Right atrium auricular region (tissue), 2 donors: ENCODE data around the gene MBTD1. TPM values are rescaled to one million over a fixed set of nuclear protein-coding genes. Genes with fewer than 3 reads are reported as not detected.

Experiments used
- DNase-seq: peaks from one replicate; pipeline ENCODE4 v3.0.0-alpha.2; 2019; ENCODE audit warnings: low spot score
- H3K27ac ChIP-seq, 2 donors: fragments of 200-600 bp; sonication (generic); 1 replicate in 1 of 2; 2 replicates in 1 of 2; pipeline ENCODE4 v1.5.1; 2016 to 2019
- H3K27me3 ChIP-seq, 2 donors: fragments of 200-600 bp; sonication (generic); one replicate each; pipeline versions ENCODE4 v1.5.1 to v1.6.0; 2017 to 2019
- H3K36me3 ChIP-seq: fragments of 200-600 bp; sonication (generic); one replicate; pipeline ENCODE4 v1.5.1; 2016
- H3K4me1 ChIP-seq, 2 donors: fragments of 200-600 bp; sonication (generic); one replicate each; pipeline versions ENCODE4 v1.5.1 to v1.6.0; 2017 to 2019
- H3K4me3 ChIP-seq, 2 donors: fragments of 200-600 bp; sonication (generic); 1 replicate in 1 of 2; 2 replicates in 1 of 2; pipeline ENCODE4 v1.5.1; 2017 to 2019; ENCODE audit warnings: mild to moderate bottlenecking in 1 of 2, moderate library complexity in 1 of 2
- H3K9me3 ChIP-seq, 2 donors: fragments of 200-600 bp; sonication (generic); one replicate each; pipeline ENCODE4 v1.5.1; 2019
- total RNA-seq, 2 donors: library from RNA; depleted of rRNA; stranded (reverse); fragments of >200 nt; gene quantifications; one replicate each; pipeline ENCODE4 v1.1.0, GENCODE V29; 2016
- TF ChIP-seq, protein P1 (sequence below), 2 donors: fragments of 200-600 bp; sonication (generic); IDR thresholded peaks; one replicate each; pipeline ENCODE4 v1.5.1; 2019; ENCODE audit warnings: antibody characterized with exemption in 2 of 2

MBTD1 gene
- total RNA-seq, 2 donors from 2014 or later: 3.2 to 5.2 TPM

DNA sequence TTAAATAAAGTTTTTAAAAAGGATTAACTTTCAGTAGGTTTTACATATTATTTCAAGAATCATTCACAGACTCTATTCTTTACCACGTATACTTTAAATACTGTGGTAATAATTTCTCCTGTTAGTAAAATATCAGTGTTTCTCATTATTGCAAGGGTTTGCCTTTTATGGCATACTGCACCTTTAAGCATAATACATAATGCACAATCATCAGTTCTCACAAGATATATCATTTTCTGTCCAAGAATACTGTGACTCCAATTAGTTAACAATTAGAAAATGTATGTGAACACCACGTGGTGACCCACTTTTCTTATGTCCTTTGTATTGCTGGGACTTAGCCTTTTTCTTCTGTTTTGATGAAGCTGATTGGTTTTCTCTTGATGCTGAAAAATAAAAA, 68.0 kb downstream of the MBTD1 start:
- H3K27me3 ChIP-seq: no peaks in the 10 kb centered on the region
- no peaks in the 10 kb centered on the region for H3K4me1 ChIP-seq
- no peak overlapping the region for H3K4me3 ChIP-seq
- peaks cover 57% of the 10 kb centered on the region for H3K36me3 ChIP-seq
- H3K9me3 ChIP-seq: no peaks in the 10 kb centered on the region
- H3K27ac ChIP-seq: no peak overlapping the region
- TF ChIP-seq, protein P1, sequence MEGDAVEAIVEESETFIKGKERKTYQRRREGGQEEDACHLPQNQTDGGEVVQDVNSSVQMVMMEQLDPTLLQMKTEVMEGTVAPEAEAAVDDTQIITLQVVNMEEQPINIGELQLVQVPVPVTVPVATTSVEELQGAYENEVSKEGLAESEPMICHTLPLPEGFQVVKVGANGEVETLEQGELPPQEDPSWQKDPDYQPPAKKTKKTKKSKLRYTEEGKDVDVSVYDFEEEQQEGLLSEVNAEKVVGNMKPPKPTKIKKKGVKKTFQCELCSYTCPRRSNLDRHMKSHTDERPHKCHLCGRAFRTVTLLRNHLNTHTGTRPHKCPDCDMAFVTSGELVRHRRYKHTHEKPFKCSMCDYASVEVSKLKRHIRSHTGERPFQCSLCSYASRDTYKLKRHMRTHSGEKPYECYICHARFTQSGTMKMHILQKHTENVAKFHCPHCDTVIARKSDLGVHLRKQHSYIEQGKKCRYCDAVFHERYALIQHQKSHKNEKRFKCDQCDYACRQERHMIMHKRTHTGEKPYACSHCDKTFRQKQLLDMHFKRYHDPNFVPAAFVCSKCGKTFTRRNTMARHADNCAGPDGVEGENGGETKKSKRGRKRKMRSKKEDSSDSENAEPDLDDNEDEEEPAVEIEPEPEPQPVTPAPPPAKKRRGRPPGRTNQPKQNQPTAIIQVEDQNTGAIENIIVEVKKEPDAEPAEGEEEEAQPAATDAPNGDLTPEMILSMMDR (IDR thresholded peaks at IDR 0.05): no peak
- no peak for DNase-seq

DNA sequence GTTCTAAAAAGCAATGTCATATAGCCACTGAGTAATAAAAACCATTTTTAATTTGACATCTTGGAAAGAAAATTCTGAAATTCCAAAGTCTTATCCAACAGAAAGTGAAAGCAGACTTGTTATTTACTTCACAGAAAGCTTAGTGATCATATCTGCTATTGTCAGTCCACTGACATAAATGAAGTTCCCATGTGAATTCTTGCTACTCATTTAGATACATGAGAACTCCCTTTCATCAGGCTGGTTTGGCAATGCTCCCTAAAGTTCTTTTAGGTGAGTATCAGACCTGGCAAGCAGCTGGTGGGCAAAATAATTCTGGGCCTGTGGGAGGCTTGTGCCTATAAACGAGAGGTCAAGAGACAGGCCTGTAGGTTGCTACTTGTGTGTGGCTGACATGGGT, 70.2 kb downstream of the MBTD1 start:
- Histone ChIP-seq H3K4me1 (no peaks in the 10 kb centered on the region), H3K36me3 (peaks cover 58% of the 10 kb centered on the region), H3K27ac (no peak overlapping the region), H3K27me3 (no peaks in the 10 kb centered on the region), H3K4me3 (no peak overlapping the region), H3K9me3 (no peaks in the 10 kb centered on the region)
- no peak for DNase-seq
- TF ChIP-seq, protein P1 (IDR thresholded peaks at IDR 0.05): no peak

DNA sequence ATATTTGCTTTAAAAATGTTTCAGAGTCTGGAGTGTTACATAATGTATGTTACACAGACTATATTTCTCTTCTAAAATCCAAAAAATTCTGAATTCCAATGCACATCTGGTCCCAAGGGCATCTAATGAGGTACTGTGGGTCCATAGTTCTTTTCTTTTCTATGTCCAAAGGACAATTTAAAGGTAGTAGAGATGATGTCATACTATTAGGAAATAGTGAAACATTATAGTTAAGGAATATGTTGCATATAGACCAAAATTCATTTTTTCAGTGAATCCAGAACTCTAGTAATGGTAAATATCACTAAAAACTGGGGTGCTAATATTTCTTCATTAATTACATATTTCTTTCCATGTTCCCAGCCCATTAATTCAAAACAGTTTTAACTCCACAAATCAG, 70.7 kb downstream of the MBTD1 start:
- TF ChIP-seq, protein P1 (IDR thresholded peaks at IDR 0.05): no peak
- Histone ChIP-seq H3K4me3 (no peak overlapping the region), H3K9me3 (no peaks in the 10 kb centered on the region), H3K27me3 (no peaks in the 10 kb centered on the region), H3K27ac (no peak overlapping the region), H3K4me1 (no peaks in the 10 kb centered on the region), H3K36me3 (peaks cover 54% of the 10 kb centered on the region)
- DNase-seq: no peak

DNA sequence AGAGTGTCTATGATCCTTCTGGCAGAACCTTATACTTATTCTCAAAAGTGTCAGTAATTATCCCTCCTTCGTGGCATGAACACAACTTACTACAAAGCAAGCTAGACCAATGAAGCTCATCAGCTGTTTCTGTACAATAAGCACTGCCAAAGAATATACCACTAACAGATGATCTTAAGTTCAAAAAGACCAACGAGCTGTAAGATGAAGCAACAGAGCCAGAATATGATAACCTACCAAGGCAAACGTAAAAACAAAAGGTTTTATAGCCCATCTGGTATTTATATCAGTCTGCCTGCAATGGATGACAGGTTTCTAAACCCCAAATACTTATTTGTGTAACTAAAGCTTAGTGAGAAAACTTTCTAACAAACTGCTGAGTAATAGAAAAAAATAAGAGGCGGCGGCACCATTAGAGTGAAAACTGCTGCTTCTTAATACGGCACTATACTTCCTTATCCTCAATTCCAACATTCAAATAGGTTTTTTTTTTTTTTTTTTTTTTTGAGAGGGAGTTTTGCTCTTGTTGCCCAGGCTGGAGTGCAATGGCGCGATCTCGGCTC, 71.5 kb downstream of the MBTD1 start:
- H3K9me3 ChIP-seq: no peaks in the 10 kb centered on the region
- H3K27me3 ChIP-seq: no peaks in the 10 kb centered on the region
- H3K4me1 ChIP-seq: no peaks in the 10 kb centered on the region
- H3K36me3 ChIP-seq: peaks cover 52% of the 10 kb centered on the region
- TF ChIP-seq, protein P1 (IDR thresholded peaks at IDR 0.05): no peak
- H3K4me3 ChIP-seq: no peak overlapping the region
- H3K27ac ChIP-seq: no peak overlapping the region
- DNase-seq: no peak

DNA sequence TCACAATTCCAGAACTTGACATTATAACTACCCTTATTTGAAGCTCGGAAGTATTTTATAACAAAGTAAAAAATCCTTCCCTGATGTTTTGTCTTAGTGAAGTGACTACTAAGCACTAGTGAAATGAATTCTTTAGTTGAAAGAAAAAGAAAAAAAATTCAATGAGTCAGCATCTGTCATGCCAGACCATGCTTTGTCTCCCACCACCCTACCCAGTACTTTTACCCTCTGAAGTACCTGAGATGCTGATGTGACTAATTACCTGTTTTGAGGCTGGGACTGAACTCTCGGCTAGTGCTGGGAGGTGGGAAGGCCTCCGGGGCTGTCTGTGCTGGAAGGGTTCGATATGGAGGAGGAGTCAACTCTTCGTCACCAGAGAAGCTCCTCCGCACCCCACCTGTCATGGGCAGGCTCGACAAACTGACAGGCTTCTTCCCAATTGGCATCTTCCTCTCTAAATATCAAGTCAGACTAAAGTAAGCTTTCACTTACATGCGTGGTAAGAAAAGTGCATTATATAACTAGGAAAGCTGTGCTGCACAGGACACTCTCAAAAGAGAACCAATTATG, 74.0 kb downstream of the MBTD1 start:
- no peak for DNase-seq
- Histone ChIP-seq H3K36me3 (peaks cover 49% of the 10 kb centered on the region), H3K27ac (no peak overlapping the region), H3K27me3 (no peaks in the 10 kb centered on the region), H3K4me1 (no peaks in the 10 kb centered on the region), H3K4me3 (no peak overlapping the region), H3K9me3 (no peaks in the 10 kb centered on the region)
- TF ChIP-seq, protein P1 (IDR thresholded peaks at IDR 0.05): no peak

DNA sequence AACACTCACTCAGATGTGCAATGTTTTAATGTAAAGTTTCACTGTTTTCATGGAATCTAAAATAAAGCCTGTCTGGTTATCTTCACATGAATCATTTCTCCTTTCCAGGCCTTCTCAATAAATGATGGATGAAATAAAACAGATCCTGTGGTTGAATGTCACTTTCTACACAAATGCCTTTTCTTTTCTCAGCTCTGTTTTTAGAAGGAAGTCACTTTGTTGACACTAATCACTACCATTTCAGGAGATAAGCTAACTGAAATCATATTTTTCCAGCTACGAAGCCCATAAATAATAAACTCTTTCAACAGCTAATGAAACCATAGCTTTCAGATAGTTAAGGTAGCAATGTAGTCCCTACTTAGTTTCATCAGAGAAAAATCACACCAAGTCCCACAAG, 75.7 kb downstream of the MBTD1 start:
- peaks cover 40% of the 10 kb centered on the region for H3K36me3 ChIP-seq
- H3K4me3 ChIP-seq: no peak overlapping the region
- TF ChIP-seq, protein P1 (IDR thresholded peaks at IDR 0.05): no peak

More for the DNA sequence above, 75.7 kb downstream of the MBTD1 start:
- H3K4me1 ChIP-seq: no peaks in the 10 kb centered on the region
- H3K27me3 ChIP-seq: no peaks in the 10 kb centered on the region
- H3K9me3 ChIP-seq: no peaks in the 10 kb centered on the region
- H3K27ac ChIP-seq: no peak overlapping the region
- DNase-seq: no peak
